ENCODE data around the gene FAAP24.
"Not testable (repeated sequence)": the region's sequence is repeated elsewhere in the genome, so short reads cannot be mapped to it uniquely, and the experiment has no call there.

The FAAP24 gene

GRCh38 chr19:32936065-32936464, 36.0 kb upstream of the FAAP24 start:
- Histone ChIP-seq H3K27ac (ENCODE audit: low read depth, low read length) (no peak overlapping the region), H3K27me3 (ENCODE audit: control insufficient read depth, low read length) (no peaks in the 10 kb centered on the region), H3K4me2 (ENCODE audit: low read length) (no peak overlapping the region), H3K9me3 (ENCODE audit: control insufficient read depth, insufficient read depth, low read length) (no peaks in the 10 kb centered on the region), H4K20me1 (ENCODE audit: control insufficient read depth, insufficient read depth, low read depth, low read length) (no peaks in the 10 kb centered on the region; the same call in 1 of the 2 replicates), H3F3A (ENCODE audit: control insufficient read depth, insufficient read depth) (no peaks in the 10 kb centered on the region), H3K79me2 (ENCODE audit: control insufficient read depth, low read length) (no peaks in the 10 kb centered on the region), H3K4me1 (ENCODE audit: control insufficient read depth, low read length) (no peaks in the 10 kb centered on the region), H3K36me3 (ENCODE audit: control insufficient read depth, low read length) (no peaks in the 10 kb centered on the region), H3K4me3 (ENCODE audit: low read length) (no peak overlapping the region), H3K9me2 (replicated peaks; ENCODE audit: control insufficient read depth, low read length) (no peaks in the 10 kb centered on the region)
- TF ChIP-seq EZH2phosphoT487 (IDR thresholded peaks at IDR 0.05; ENCODE audit: borderline replicate concordance, low read length) = no peak
- no peak for TF ChIP-seq CTCF (IDR thresholded peaks at IDR 0.05; ENCODE audit: low read depth, low read length, poor library complexity, severe bottlenecking)

GRCh38 chr19:32941273-32941672, 30.8 kb upstream of the FAAP24 start:
- not testable (repeated sequence) for H4K20me1 ChIP-seq (ENCODE audit: control insufficient read depth, insufficient read depth, low read depth, low read length); H3K79me2 ChIP-seq (ENCODE audit: control insufficient read depth, low read length); H3K36me3 ChIP-seq (ENCODE audit: control insufficient read depth, low read length); H3K27ac ChIP-seq (ENCODE audit: low read depth, low read length); H3K4me1 ChIP-seq (ENCODE audit: control insufficient read depth, low read length); H3K27me3 ChIP-seq (ENCODE audit: control insufficient read depth, low read length); H3F3A ChIP-seq (ENCODE audit: control insufficient read depth, insufficient read depth); H3K4me2 ChIP-seq (ENCODE audit: low read length); H3K9me2 ChIP-seq (replicated peaks; ENCODE audit: control insufficient read depth, low read length); H3K9me3 ChIP-seq (ENCODE audit: control insufficient read depth, insufficient read depth, low read length); H3K4me3 ChIP-seq (ENCODE audit: low read length)

GRCh38 chr19:32945260-32945659, 26.8 kb upstream of the FAAP24 start:
- TF ChIP-seq EZH2phosphoT487 (IDR thresholded peaks at IDR 0.05; ENCODE audit: borderline replicate concordance, low read length) (no peak), CTCF (IDR thresholded peaks at IDR 0.05; ENCODE audit: low read depth, low read length, poor library complexity, severe bottlenecking) (no peak)
- H3K9me3 ChIP-seq (ENCODE audit: control insufficient read depth, insufficient read depth, low read length) = no peaks in the 10 kb centered on the region
- no peak overlapping the region for H3K4me2 ChIP-seq (ENCODE audit: low read length)
- H3K27ac ChIP-seq (ENCODE audit: low read depth, low read length) = no peak overlapping the region
- H4K20me1 ChIP-seq (ENCODE audit: control insufficient read depth, insufficient read depth, low read depth, low read length) = no peaks in the 10 kb centered on the region
- H3K4me1 ChIP-seq (ENCODE audit: control insufficient read depth, low read length) = no peaks in the 10 kb centered on the region
- no peak overlapping the region for H3K4me3 ChIP-seq (ENCODE audit: low read length)
- no peaks in the 10 kb centered on the region for H3K9me2 ChIP-seq (replicated peaks; ENCODE audit: control insufficient read depth, low read length)
- no peaks in the 10 kb centered on the region for H3K79me2 ChIP-seq (ENCODE audit: control insufficient read depth, low read length)
- no peaks in the 10 kb centered on the region for H3K36me3 ChIP-seq (ENCODE audit: control insufficient read depth, low read length)
- H3F3A ChIP-seq (ENCODE audit: control insufficient read depth, insufficient read depth) = no peaks in the 10 kb centered on the region
- no peaks in the 10 kb centered on the region for H3K27me3 ChIP-seq (ENCODE audit: control insufficient read depth, low read length)

- Histone ChIP-seq H3F3A (ENCODE audit: control insufficient read depth, insufficient read depth) (no peaks in the 10 kb centered on the region), H3K4me1 (ENCODE audit: control insufficient read depth, low read length) (peaks cover 4% of the 10 kb centered on the region), H3K4me2 (ENCODE audit: low read length) (no peak overlapping the region), H3K9me2 (replicated peaks; ENCODE audit: control insufficient read depth, low read length) (no peaks in the 10 kb centered on the region), H3K36me3 (ENCODE audit: control insufficient read depth, low read length) (no peaks in the 10 kb centered on the region), H3K4me3 (ENCODE audit: low read length) (no peak overlapping the region), H4K20me1 (ENCODE audit: control insufficient read depth, insufficient read depth, low read depth, low read length) (no peaks in the 10 kb centered on the region), H3K9me3 (ENCODE audit: control insufficient read depth, insufficient read depth, low read length) (no peaks in the 10 kb centered on the region), H3K79me2 (ENCODE audit: control insufficient read depth, low read length) (peaks cover 26% of the 10 kb centered on the region), H3K27me3 (ENCODE audit: control insufficient read depth, low read length) (no peaks in the 10 kb centered on the region), H3K27ac (ENCODE audit: low read depth, low read length) (no peak overlapping the region)
- no peak for TF ChIP-seq EZH2phosphoT487 (IDR thresholded peaks at IDR 0.05; ENCODE audit: borderline replicate concordance, low read length)
- no peak for TF ChIP-seq CTCF (IDR thresholded peaks at IDR 0.05; ENCODE audit: low read depth, low read length, poor library complexity, severe bottlenecking)
Observed at GRCh38 chr19:32966750-32967149, 5.3 kb upstream of the FAAP24 start.
